Fibroblast of lung (primary cell): Measurements from ENCODE around the gene ZNF526. TPM values are rescaled to one million over a fixed set of nuclear protein-coding genes. Genes with fewer than 3 reads are reported as not detected.

ENCODE experiments used
- DNase-seq, 2 donors: peaks; one replicate each; pipeline versions ENCODE4 v3.0.0 to v3.0.0-alpha.2; 2010; ENCODE audit warnings: low read depth in 2 of 2
- H2AFZ ChIP-seq: 2 replicates; pipeline ENCODE4 v1.5.1; 2012; ENCODE audit warnings: low read length, control low read depth, inconsistent platforms
- H3K27ac ChIP-seq: 2 replicates; pipeline ENCODE4 v1.5.1; 2011; ENCODE audit warnings: low read length, control low read depth; ENCODE audit not compliant: insufficient read depth
- H3K27me3 ChIP-seq: 2 replicates; pipeline ENCODE4 v1.5.1; 2011; ENCODE audit warnings: mild to moderate bottlenecking, low read length; ENCODE audit not compliant: control insufficient read depth, insufficient read depth
- H3K36me3 ChIP-seq: 2 replicates; pipeline ENCODE4 v1.5.1; 2011; ENCODE audit warnings: low read length; ENCODE audit not compliant: control insufficient read depth, insufficient read depth
- H3K4me1 ChIP-seq: 2 replicates; pipeline ENCODE4 v1.5.1; 2011; ENCODE audit warnings: low read length; ENCODE audit not compliant: control insufficient read depth, insufficient read depth; ENCODE audit errors: extremely low read depth
- H3K4me2 ChIP-seq: 2 replicates; pipeline ENCODE4 v1.5.1; 2011; ENCODE audit warnings: low read length, control low read depth; ENCODE audit not compliant: insufficient read depth; ENCODE audit errors: extremely low read depth
- H3K4me3 ChIP-seq, 4 experiments: fragments of 200-600 bp in 1 of 4; sonication (generic) in 1 of 4; replicated peaks in 1 of 4; 2 replicates each; pipeline ENCODE4 v1.5.1; 2011 to 2016; ENCODE audit warnings: low read length in 4 of 4, low read depth in 3 of 4, mild to moderate bottlenecking in 3 of 4, control low read depth in 2 of 4, inconsistent platforms in 1 of 4, mixed read lengths in 1 of 4; ENCODE audit not compliant: insufficient read depth in 1 of 4; ENCODE audit errors: control extremely low read depth in 1 of 4
- H3K79me2 ChIP-seq: 2 replicates; pipeline ENCODE4 v1.5.1; 2012; ENCODE audit warnings: mild to moderate bottlenecking, low read length, inconsistent platforms; ENCODE audit not compliant: control insufficient read depth, insufficient read depth
- H3K9ac ChIP-seq: 2 replicates; pipeline ENCODE4 v1.5.1; 2011; ENCODE audit warnings: mild to moderate bottlenecking, low read length, control low read depth; ENCODE audit not compliant: insufficient read depth
- H3K9me3 ChIP-seq: 2 replicates; pipeline ENCODE4 v1.5.1; 2012; ENCODE audit warnings: low read depth, low read length; ENCODE audit not compliant: control insufficient read depth, insufficient read depth
- H4K20me1 ChIP-seq: 2 replicates; pipeline ENCODE4 v1.5.1; 2011; ENCODE audit warnings: low read length; ENCODE audit not compliant: control insufficient read depth, insufficient read depth; ENCODE audit errors: extremely low read depth
- EZH2 ChIP-seq: IDR thresholded peaks from 2 replicates; pipeline ENCODE4 v1.5.1; 2012; ENCODE audit warnings: low read length, control low read depth, mild to moderate bottlenecking; ENCODE audit errors: missing control alignments
- polyA plus RNA-seq, 2 donors: library from polyadenylated mRNA; depleted of rRNA in 1 of 2; stranded (reverse) in 1 of 2; unstranded in 1 of 2; fragments of >200 nt; gene quantifications; 2 replicates each; pipeline ENCODE4 v1.2.1, GENCODE V29; 2011 to 2012; ENCODE audit warnings: missing spikeins in 1 of 2
- total RNA-seq: library from RNA; depleted of rRNA; stranded (reverse); fragments of >200 nt; gene quantifications from 2 replicates; pipeline ENCODE4 v1.2.1, GENCODE V29; 2014
- TF ChIP-seq, protein P1 (sequence below), 2 donors: IDR thresholded peaks in 1 of 2; conservative IDR thresholded peaks in 1 of 2; 1 replicate in 1 of 2; 2 replicates in 1 of 2; pipeline ENCODE4 v1.5.1; 2011 to 2012; ENCODE audit warnings: low read length in 2 of 2, control low read depth in 1 of 2, inconsistent platforms in 1 of 2, low read depth in 1 of 2, mild to moderate bottlenecking in 1 of 2

The ZNF526 gene
- total and polyA plus RNA-seq, 2 donors (not counting 1 experiment from before 2014, with no cell fraction given), result 5.9 to 7.8 TPM

GRCh38 chr19:42230571-42230970 is 10.5 kb downstream of the ZNF526 start:
- no peak for TF ChIP-seq EZH2
- TF ChIP-seq, protein P1, sequence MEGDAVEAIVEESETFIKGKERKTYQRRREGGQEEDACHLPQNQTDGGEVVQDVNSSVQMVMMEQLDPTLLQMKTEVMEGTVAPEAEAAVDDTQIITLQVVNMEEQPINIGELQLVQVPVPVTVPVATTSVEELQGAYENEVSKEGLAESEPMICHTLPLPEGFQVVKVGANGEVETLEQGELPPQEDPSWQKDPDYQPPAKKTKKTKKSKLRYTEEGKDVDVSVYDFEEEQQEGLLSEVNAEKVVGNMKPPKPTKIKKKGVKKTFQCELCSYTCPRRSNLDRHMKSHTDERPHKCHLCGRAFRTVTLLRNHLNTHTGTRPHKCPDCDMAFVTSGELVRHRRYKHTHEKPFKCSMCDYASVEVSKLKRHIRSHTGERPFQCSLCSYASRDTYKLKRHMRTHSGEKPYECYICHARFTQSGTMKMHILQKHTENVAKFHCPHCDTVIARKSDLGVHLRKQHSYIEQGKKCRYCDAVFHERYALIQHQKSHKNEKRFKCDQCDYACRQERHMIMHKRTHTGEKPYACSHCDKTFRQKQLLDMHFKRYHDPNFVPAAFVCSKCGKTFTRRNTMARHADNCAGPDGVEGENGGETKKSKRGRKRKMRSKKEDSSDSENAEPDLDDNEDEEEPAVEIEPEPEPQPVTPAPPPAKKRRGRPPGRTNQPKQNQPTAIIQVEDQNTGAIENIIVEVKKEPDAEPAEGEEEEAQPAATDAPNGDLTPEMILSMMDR (conservative IDR thresholded peaks at IDR 0.05 in 1 of 2, IDR thresholded peaks at IDR 0.05 in 1 of 2; ENCODE audit: low read depth in 1 of 2, low read length in 2 of 2), result no peak
- H3K36me3 ChIP-seq, result peaks cover 51% of the 10 kb centered on the region
- H3K27me3 ChIP-seq, result no peaks in the 10 kb centered on the region

GRCh38 chr19:42232435-42232834 is 12.3 kb downstream of the ZNF526 start:
- H3K9ac ChIP-seq, result no peak overlapping the region
- no peaks in the 10 kb centered on the region for H4K20me1 ChIP-seq
- H3K36me3 ChIP-seq, result peaks cover 47% of the 10 kb centered on the region
- no peaks in the 10 kb centered on the region for H3K4me1 ChIP-seq
- no peak overlapping the region for H2AFZ ChIP-seq
- no peaks in the 10 kb centered on the region for H3K9me3 ChIP-seq
- no peak for DNase-seq
- no peak overlapping the region for H3K4me2 ChIP-seq
- H3K4me3 ChIP-seq, result no peak overlapping the region
- no peak overlapping the region for H3K27ac ChIP-seq
- peaks cover 5% of the 10 kb centered on the region for H3K79me2 ChIP-seq
- no peak for TF ChIP-seq EZH2
- TF ChIP-seq, protein P1 (conservative IDR thresholded peaks at IDR 0.05 in 1 of 2, IDR thresholded peaks at IDR 0.05 in 1 of 2; ENCODE audit: low read depth in 1 of 2, low read length in 2 of 2), result no peak
- no peaks in the 10 kb centered on the region for H3K27me3 ChIP-seq

More at GRCh38 chr19:42230571-42230970, 10.5 kb downstream of the ZNF526 start:
- Histone ChIP-seq H3K9me3 (no peaks in the 10 kb centered on the region), H2AFZ (no peak overlapping the region), H3K4me1 (no peaks in the 10 kb centered on the region), H3K9ac (no peak overlapping the region), H3K27ac (no peak overlapping the region), H4K20me1 (no peaks in the 10 kb centered on the region), H3K4me3 (no peak overlapping the region), H3K4me2 (no peak overlapping the region), H3K79me2 (peaks cover 12% of the 10 kb centered on the region)
- DNase-seq, result no peak

GRCh38 chr19:42233106-42233505 is 13.0 kb downstream of the ZNF526 start:
- Histone ChIP-seq H3K9ac (no peak overlapping the region), H3K4me1 (no peaks in the 10 kb centered on the region), H4K20me1 (no peaks in the 10 kb centered on the region), H3K4me2 (no peak overlapping the region), H3K79me2 (peaks cover 5% of the 10 kb centered on the region), H3K36me3 (peaks cover 47% of the 10 kb centered on the region), H3K27ac (no peak overlapping the region), H3K27me3 (no peaks in the 10 kb centered on the region), H2AFZ (no peak overlapping the region), H3K9me3 (no peaks in the 10 kb centered on the region), H3K4me3 (no peak overlapping the region)
- DNase-seq, result no peak
- TF ChIP-seq, protein P1 (conservative IDR thresholded peaks at IDR 0.05 in 1 of 2, IDR thresholded peaks at IDR 0.05 in 1 of 2; ENCODE audit: low read depth in 1 of 2, low read length in 2 of 2), result no peak
- TF ChIP-seq EZH2, result no peak
